ENCODE measurements around the gene IL27RA.

IL27RA gene

DNA sequence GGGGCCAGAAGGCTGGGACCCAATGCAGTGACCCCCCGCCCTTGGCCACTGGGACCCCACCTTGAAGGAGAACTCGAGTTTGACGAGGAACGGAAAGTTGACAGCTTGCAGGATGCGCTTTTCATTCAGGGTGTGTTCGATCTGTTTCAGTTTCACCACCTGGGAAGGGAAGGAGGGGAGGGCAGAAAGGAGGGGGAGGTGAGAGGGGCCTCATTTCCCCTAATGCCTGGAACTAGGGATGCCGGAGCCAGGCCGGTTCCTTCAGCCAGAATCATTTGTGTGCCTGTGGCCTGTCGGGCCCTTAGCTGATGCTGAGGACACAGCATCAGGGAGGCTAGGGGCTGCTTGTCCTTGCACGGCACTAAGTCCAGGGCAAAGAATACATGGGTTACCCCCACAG lies 71.2 kb downstream of the IL27RA start:
- Histone ChIP-seq H3K4me3 (ENCODE audit: low read depth, low read length, poor library complexity, severe bottlenecking) (no peak overlapping the region), H3K27ac (ENCODE audit: low read depth, low read length, poor library complexity, severe bottlenecking) (no peak overlapping the region), H2AFZ (ENCODE audit: low read length) (no peak overlapping the region), H3K9me3 (ENCODE audit: low read length) (no peaks in the 10 kb centered on the region), H3K27me3 (ENCODE audit: insufficient read depth, low read length) (no peaks in the 10 kb centered on the region), H3K4me1 (ENCODE audit: insufficient read depth, low read length, severe bottlenecking) (no peaks in the 10 kb centered on the region), H3K9me2 (ENCODE audit: low read depth, low read length) (no peaks in the 10 kb centered on the region), H3F3A (ENCODE audit: insufficient read depth, low read length) (no peaks in the 10 kb centered on the region), H3K79me2 (ENCODE audit: insufficient read depth, low read length) (no peaks in the 10 kb centered on the region), H3K4me2 (ENCODE audit: low read length) (no peak overlapping the region), H3K9ac (ENCODE audit: low read length) (no peak overlapping the region), H4K20me1 (ENCODE audit: insufficient read depth, low read length) (no peaks in the 10 kb centered on the region), H3K36me3 (ENCODE audit: insufficient read depth, low read length) (peaks cover 45% of the 10 kb centered on the region)
- TF ChIP-seq, protein P1, sequence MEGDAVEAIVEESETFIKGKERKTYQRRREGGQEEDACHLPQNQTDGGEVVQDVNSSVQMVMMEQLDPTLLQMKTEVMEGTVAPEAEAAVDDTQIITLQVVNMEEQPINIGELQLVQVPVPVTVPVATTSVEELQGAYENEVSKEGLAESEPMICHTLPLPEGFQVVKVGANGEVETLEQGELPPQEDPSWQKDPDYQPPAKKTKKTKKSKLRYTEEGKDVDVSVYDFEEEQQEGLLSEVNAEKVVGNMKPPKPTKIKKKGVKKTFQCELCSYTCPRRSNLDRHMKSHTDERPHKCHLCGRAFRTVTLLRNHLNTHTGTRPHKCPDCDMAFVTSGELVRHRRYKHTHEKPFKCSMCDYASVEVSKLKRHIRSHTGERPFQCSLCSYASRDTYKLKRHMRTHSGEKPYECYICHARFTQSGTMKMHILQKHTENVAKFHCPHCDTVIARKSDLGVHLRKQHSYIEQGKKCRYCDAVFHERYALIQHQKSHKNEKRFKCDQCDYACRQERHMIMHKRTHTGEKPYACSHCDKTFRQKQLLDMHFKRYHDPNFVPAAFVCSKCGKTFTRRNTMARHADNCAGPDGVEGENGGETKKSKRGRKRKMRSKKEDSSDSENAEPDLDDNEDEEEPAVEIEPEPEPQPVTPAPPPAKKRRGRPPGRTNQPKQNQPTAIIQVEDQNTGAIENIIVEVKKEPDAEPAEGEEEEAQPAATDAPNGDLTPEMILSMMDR (IDR thresholded peaks at IDR 0.05; ENCODE audit: low read length): no peak
- no peak for TF ChIP-seq EZH2 (IDR thresholded peaks at IDR 0.05; ENCODE audit: borderline replicate concordance, low read length)
